Islet of Langerhans (tissue), 1 donor: ENCODE measurements around the gene RAPGEF2.
A peak's percentile ranks its signal among the peaks of the same experiment; 100 is the strongest.

Source experiments
- FAIRE-seq: peaks from one replicate; lab custom pipeline; 2011; peaks lifted over from hg19 to GRCh38; lab: Jason Lieb, UNC

The RAPGEF2 gene

DNA sequence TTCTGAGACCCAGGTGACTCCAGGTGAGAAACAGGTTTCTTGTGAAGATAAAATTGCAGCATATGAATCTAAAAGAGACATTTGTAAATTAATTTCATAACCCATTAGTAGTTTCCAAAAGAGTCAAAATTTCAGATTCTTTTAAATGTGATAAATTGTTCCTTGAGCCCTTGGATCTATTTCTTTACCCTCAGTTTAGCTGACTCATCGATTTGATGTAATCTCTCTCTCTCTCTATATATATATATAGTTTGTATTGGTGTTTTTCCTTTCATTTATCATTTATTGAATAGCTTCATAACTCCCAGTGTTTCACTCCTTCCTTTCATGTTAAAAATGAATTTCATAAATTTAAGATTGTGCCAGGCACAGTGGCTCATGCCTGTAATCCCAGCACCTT is 96.9 kb downstream of the RAPGEF2 start:
- no peak for FAIRE-seq

DNA sequence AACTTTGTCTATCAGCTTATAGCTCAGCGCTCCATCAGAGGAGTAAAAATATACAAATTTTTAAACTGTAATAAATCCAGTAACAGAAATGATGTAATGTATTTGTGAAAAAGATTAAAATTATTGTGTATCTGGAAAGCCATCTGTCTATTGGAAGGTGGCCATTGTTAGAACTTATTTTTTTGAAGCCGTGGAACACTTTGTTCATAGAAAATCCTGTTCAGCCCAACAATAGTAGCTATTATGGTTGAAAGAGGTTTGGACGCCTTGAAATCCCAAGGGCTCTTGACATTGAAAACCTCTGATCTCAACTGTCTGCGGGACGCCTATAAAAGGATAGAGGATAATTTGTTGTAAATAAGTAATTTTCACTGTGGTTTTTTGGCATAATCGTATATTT is 98.3 kb downstream of the RAPGEF2 start:
- FAIRE-seq = no peak

DNA sequence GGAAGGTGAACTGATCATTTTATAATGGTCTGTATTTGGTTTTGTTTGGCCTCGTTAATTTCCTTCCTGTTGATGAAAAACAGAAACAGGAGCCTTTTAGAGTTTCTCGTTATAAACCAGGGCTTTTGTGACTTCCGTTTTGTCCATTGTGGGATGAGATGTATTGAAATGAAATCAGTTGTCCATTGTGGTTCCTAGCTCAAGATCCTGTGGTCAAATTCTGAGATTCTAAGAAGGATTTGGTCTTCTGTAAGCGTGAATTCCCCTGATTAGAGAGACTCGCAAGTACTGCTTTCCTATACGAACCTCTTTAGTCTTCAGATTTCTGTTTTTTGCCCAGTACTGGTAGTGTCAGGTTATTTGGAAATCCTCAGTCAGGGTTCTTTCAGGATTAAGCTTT is 101.7 kb downstream of the RAPGEF2 start:
- no peak for FAIRE-seq

DNA sequence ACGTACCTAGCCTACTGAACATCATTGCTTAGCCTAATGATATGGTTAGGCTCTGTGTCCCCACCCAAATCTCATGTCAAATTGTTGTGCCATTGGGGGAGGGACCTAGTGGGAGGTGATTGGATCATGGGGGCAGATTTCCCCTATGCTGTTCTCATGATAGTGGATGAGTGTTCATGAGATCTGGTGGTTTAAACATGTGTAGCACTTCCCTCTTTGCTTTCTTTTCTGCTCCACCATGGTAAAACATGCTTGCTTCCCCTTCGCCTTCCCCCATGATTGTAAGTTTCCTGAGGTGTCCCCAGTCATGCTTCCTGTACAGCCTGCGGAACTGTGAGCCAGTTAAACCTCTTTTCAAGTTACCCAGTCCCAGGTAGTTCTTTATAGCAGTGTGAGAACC is 102.6 kb downstream of the RAPGEF2 start:
- FAIRE-seq = no peak

- no peak for FAIRE-seq
Measured at GRCh38 chr4:159206427-159206871, 103.6 kb downstream of the RAPGEF2 start.

DNA sequence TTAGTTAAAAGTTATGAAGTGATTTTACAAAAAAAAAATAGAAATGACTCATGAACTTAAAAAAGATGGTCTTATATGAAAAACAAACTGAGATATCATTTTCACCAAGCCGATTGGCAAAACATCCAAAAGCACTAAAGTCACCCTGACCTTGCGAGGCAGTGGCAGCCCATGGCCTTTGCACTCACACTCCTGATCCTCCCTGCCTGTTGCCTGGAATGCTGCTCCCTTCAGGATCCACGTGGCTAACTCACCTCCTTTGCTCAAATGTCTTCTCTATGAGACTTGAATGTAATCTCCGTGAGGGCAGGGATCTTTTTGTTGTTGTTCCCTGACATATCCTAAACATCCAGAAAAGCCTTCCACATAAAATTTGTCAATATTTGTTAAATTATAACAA is 106.4 kb downstream of the RAPGEF2 start:
- no peak for FAIRE-seq

DNA sequence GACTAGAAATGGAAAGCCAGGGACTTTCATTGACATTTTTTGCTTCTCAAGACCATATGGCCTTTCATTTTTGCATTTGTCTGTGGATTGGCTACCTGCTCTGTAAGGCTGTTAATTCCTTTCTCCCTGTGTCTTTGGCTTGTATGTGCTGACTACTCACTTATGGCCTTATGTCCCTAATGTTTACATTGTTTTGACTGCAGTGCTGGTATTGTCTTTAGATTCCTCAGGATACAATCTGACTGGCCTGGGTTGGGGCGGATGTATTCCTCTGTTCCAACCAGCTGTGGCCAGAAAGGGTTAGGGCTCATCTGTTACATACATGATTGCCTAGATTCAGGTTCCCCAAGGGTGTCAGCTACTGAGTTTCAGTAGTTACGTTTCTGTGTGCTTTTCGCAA is 108.1 kb downstream of the RAPGEF2 start:
- FAIRE-seq = no peak

DNA sequence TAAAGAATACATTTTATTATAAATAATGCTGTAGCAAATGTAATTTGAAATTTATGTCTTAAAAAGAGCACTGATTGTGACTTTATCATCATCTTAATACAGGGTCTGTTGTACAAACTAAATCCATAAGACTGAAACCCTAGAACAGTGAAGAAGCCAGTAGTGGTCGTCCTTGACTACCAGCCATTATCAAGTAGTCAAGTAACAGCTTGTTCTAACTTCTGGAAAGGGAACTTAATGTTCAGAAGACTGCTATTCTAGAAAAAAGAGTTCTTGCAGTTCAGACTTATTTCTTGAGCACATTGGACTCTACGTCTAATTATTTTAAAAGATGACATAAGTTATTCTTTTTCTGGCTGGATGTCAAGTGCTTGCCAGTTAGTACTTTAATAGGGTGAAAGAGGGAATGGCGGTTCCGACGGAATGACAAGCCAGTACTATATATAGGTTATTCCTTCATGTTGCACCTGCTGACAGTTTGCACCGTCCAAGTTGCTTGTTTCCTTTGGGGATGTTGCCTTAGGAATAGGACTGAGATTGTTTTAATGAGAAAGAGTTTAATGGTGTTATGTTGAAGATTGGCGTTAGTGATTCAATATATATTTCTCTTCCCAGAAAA is 109.9 kb downstream of the RAPGEF2 start:
- peak; percentile 64 for FAIRE-seq

DNA sequence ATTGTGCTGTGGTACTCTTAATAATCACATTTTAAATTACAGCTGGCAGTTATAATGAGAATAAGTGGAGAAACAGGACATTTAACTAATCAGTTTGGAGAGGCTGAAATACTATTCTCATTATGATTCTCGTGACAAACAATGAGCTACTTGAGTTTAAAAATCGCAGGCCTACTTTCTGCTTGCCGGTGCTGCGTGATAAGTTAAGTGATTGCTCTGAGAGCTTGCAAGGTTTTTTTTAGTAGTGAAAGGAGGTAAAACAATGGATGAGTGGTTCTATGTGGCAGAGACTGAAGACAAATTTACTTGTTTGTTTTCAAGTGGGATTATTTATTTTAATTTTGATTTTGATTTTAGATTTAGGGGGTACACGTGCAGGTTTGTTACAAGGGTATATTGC is 114.0 kb downstream of the RAPGEF2 start:
- no peak for FAIRE-seq

DNA sequence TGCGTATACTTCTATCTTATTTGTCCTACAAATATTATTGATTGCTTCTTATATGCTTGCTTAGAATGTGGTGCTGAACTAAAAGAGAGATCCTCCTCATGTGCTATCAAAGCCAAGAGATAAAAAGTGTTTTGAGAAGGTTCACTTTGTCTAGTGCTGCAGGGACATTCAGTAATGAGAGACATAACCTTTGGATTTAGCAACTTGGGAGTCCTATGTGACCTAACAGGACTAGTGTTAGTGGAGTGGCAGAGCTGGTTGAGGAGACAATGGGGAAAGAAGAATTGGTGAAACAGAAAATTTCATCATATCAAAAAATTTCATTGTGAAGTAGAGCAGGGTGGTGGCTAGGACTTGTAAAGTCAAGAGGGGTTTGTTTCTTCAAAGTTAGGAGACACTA is 117.0 kb downstream of the RAPGEF2 start:
- no peak for FAIRE-seq

DNA sequence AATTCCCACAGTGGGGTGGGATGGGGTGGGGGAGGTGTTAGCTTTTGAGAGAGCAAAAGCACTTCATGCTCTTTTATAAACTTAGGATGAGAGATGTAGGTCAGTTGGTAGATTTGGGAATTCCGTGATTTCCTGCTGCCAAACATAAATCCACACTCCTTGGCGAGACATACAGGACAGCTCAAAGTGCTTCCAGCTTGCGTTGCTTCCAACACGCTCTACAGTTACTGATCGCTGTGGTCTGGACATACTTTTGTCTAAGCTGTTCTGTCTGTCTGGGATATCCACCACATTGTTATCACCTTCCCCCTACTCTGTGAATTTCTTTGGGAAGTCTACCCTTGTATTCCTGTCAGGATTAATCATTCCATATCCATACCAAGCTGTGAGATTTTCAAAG is 117.5 kb downstream of the RAPGEF2 start:
- FAIRE-seq = no peak

- no peak for FAIRE-seq
Measured at GRCh38 chr4:159221280-159221679, 118.4 kb downstream of the RAPGEF2 start.

GRCh38 chr4:159222043-159222552 is 119.2 kb downstream of the RAPGEF2 start:
- FAIRE-seq = no peak

DNA sequence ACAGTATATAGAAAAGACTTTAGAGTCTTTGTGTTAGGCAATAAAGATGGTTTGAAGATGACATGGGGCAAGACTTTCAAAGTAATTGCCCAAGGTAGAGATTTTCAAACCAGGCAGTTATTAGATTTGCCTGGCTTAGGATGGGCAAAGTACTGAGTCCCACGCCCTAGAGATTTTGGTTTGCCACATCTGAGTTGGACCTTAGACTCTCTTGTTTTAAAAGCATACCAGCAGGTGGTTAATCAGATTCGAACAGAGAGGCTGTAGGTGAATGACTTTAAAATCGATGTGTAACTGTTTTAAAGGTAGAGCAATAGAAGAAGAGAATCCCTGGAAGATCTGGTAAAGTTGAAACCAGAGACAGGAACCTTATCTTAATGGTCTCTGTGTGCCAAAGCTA is 121.5 kb downstream of the RAPGEF2 start:
- no peak for FAIRE-seq

DNA sequence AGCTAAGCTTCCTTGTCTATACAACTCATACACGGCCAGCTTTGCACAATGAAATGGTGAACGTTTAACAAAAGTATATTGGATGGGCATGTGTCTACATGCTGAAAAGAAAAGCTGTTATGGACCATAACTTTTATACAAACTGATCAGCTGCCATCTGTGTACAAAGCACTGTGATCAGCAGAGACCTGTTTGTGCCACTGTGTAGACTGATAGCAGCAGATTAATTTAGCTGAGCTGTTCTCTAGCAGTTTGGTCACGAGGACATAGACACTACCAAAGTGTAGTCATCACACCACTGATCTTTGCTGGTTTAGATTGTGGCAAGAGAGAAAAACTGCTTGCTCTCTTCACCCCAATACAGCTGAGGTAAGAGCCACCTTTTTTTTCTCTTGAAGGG is 124.5 kb downstream of the RAPGEF2 start:
- peak; percentile 91 for FAIRE-seq

DNA sequence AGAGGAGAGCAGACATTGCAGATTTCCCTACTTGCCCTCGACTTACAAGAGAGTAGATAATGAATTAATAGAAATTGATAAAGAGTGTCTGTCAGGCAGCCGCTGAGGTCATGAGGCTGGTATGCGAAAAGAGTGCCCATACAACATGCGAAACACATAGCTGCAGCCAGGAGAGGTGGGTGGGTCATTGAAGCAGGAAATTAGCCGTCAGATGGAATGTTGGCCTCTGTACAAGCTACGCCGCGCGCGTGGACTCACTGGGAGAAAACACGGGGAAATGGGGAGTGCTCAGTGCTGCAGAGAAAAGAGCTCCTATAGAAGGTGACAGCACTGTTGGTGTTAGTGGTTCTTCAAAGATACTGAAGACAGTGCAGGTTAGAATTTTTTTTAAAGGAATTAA is 125.1 kb downstream of the RAPGEF2 start:
- FAIRE-seq = no peak

DNA sequence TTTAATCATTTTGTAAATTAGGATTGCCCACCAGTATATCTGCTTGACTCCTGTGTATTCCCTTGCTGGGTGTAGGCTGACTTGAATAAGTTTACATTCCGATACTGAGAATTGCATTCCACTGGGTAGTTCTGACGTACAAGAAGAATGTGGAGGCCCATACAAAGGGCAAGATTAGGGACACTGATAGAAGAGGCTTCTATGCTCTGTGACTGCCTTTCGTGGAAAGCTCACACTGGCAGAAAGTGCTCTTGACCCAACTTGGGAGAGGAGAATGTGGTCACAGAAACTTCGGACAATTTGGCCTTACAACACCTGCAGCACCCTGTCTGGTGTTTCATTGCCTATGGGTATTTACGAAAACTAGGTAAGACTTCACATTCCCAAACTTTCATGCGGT is 126.3 kb downstream of the RAPGEF2 start:
- no peak for FAIRE-seq

- FAIRE-seq = no peak
Measured at GRCh38 chr4:159232465-159233106, 129.7 kb downstream of the RAPGEF2 start.

- FAIRE-seq = no peak
Measured at GRCh38 chr4:159235779-159236368, 133.0 kb downstream of the RAPGEF2 start.

GRCh38 chr4:159237975-159238374 is 135.1 kb downstream of the RAPGEF2 start:
- no peak for FAIRE-seq

GRCh38 chr4:159238631-159239030 is 135.8 kb downstream of the RAPGEF2 start:
- peak; percentile 17 for FAIRE-seq

- no peak for FAIRE-seq
Measured at GRCh38 chr4:159239629-159240028, 136.8 kb downstream of the RAPGEF2 start.

DNA sequence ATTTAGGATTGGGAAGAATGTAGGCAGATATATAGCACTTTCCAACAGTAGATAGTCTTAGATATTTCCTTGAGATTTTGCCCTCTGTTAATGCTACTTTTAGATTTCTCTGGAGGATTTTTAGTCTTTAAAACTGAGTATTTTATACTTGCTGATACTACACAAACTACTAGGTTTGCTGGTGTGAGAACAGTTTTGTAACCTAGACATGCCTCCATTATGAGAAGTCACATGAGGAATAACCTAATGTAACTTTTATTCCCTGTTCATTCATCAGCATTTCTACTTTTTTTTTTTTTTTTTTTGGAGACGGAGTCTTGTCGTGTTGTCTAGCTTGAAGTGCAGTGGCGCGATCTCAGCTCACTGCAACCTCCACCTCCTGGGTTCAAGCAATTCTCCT is 137.2 kb downstream of the RAPGEF2 start:
- no peak for FAIRE-seq

- FAIRE-seq = no peak
Measured at GRCh38 chr4:159240687-159241086, 137.8 kb downstream of the RAPGEF2 start.
